Adrenal gland (tissue), 12 donors: Measurements from ENCODE around the gene PGAP1. TPM values are rescaled to one million over a fixed set of nuclear protein-coding genes. Genes with fewer than 3 reads are reported as not detected.

Source experiments
- DNase-seq, 7 donors: peaks; one replicate each; pipeline ENCODE4 v3.0.0-alpha.2; 2019 to 2020
- H3K27ac ChIP-seq, 5 donors: fragments of 200-600 bp; sonication (generic) in 4 of 5; 1 replicate in 3 of 5; 2 replicates in 2 of 5; pipeline versions ENCODE4 v1.5.1 to v1.8.0; 2016 to 2020; ENCODE audit warnings: mild to moderate bottlenecking in 1 of 5
- H3K27me3 ChIP-seq: fragments of 200-600 bp; 2 replicates; pipeline ENCODE4 v1.8.0; 2021
- H3K36me3 ChIP-seq, 2 donors: fragments of 200-600 bp; replicated peaks in 1 of 2; 1 replicate in 1 of 2; 2 replicates in 1 of 2; pipeline versions ENCODE4 v1.5.1 to v1.8.0; 2018 to 2022
- H3K4me1 ChIP-seq, 2 donors: fragments of 200-600 bp; replicated peaks in 1 of 2; 1 replicate in 1 of 2; 2 replicates in 1 of 2; pipeline versions ENCODE4 v1.5.1 to v1.8.0; 2018 to 2021
- H3K4me3 ChIP-seq, 4 donors: fragments of 200-600 bp; sonication (generic) in 3 of 4; one replicate each; pipeline ENCODE4 v1.5.1; 2016 to 2018
- H3K9me3 ChIP-seq, 3 donors: fragments of 200-600 bp; sonication (generic) in 1 of 3; replicated peaks in 1 of 3; 1 replicate in 2 of 3; 2 replicates in 1 of 3; pipeline versions ENCODE4 v1.5.1 to v1.8.0; 2016 to 2021
- CTCF ChIP-seq, 6 experiments: fragments of 450-650 bp in 4 of 6; fragments of 200-600 bp in 2 of 6; sonication (generic) in 1 of 6; IDR thresholded peaks; 1 replicate in 5 of 6; 2 replicates in 1 of 6; pipeline versions ENCODE4 v1.5.1 to v1.8.0; 2016 to 2021; ENCODE audit warnings: antibody characterized with exemption in 6 of 6, mild to moderate bottlenecking in 2 of 6, moderate library complexity in 1 of 6
- POLR2A ChIP-seq, 2 donors: fragments of 450-650 bp; IDR thresholded peaks; one replicate each; pipeline ENCODE4 v1.6.1; 2017; ENCODE audit warnings: antibody characterized with exemption in 2 of 2, mild to moderate bottlenecking in 2 of 2, moderate library complexity in 1 of 2
- WGBS, 4 donors: extraction: QIAGEN DNeasy Blood & Tissue Kit in 2 of 4; methylation state at CpG; one replicate each; pipeline versions ENCODE4 v1.1.5 to v1.1.7; 2013 to 2017; 5-methylcytosine and 5-hydroxymethylcytosine counted together
- intact Hi-C, 2 donors: fragments of 100-400 bp; cut with DNase I; formaldehyde crosslinking; loops; one replicate each; pipeline versions ENCODE4 v1.14.1 to v1.15.0; 2022 to 2023
- polyA plus RNA-seq, 3 donors: library from polyadenylated mRNA; stranded (reverse); fragments of 200-250 nt in 2 of 3; fragments of 350-450 nt in 1 of 3; fragmentation: Illumina TruSeq in 1 of 3; extraction: RNeasy Lipid Tissue Mini Kit (QIAGEN cat#74804) in 1 of 3; gene quantifications; one replicate each; pipeline ENCODE4 v1.2.3, GENCODE V29; 2013 to 2014
- total RNA-seq, 9 donors: library from RNA; depleted of rRNA in 4 of 9; stranded (reverse); fragments of >200 nt in 4 of 9; fragments of 120-200 nt in 1 of 9; fragmentation: NEBNext Ultra II Directional in 1 of 9; extraction: Animal tissue kit (Norgen Biotek cat#: 25700) in 1 of 9; gene quantifications; one replicate each; pipeline versions ENCODE4 v1.1.0 to v1.2.4, GENCODE V29; 2013 to 2023
- donor health status: healthy with polysubstance abuse.
- donor health status: Bipolar disorder and iron deficiency.
- donor health status: DM: yes; HTN: yes; CAD: no.
- donor health status: DM: no; HTN: no; CAD: no.
- donor health status: DM: no; HTN: no; CAD: no.
- donor health status: DM: yes; HTN: yes; CAD: no.

Gene PGAP1
- total and polyA plus RNA-seq, 12 donors: 1.8 to 11.6 (median 6.5) TPM

- no peaks in the 10 kb centered on the region for H3K27me3 ChIP-seq
- H3K4me3 ChIP-seq: no peak overlapping the region
- no peak overlapping the region for H3K27ac ChIP-seq
- no peak for TF ChIP-seq POLR2A (IDR thresholded peaks at IDR 0.05)
- no peak for TF ChIP-seq CTCF (IDR thresholded peaks at IDR 0.05)
- H3K4me1 ChIP-seq: no peaks in the 10 kb centered on the region
- no peaks in the 10 kb centered on the region for H3K36me3 ChIP-seq
- WGBS, 4 donors: 85 to 96% (median 91%) methylated on average over 1 of the region's 1 CpG
- H3K9me3 ChIP-seq: no peaks in the 10 kb centered on the region
- intact Hi-C loops: no loop called here
- DNase-seq: no peak
Observed at GRCh38 chr2:196957881-196958525, 31.5 kb upstream of the PGAP1 start.

GRCh38 chr2:196957442-196957841 lies 30.9 kb upstream of the PGAP1 start:
- TF ChIP-seq POLR2A (IDR thresholded peaks at IDR 0.05) (no peak), CTCF (IDR thresholded peaks at IDR 0.05) (no peak)
- Histone ChIP-seq H3K27ac (no peak overlapping the region), H3K9me3 (no peaks in the 10 kb centered on the region), H3K4me1 (no peaks in the 10 kb centered on the region), H3K4me3 (no peak overlapping the region), H3K36me3 (no peaks in the 10 kb centered on the region), H3K27me3 (no peaks in the 10 kb centered on the region)
- 94 to 99% (median 97%) methylated on average over 5 of the region's 5 CpGs for WGBS, 4 donors
- DNase-seq: no peak
- intact Hi-C loops: no loop called here

GRCh38 chr2:196956069-196956468 lies 29.6 kb upstream of the PGAP1 start:
- intact Hi-C loops: no loop called here
- Histone ChIP-seq H3K27ac (no peak overlapping the region), H3K4me1 (no peaks in the 10 kb centered on the region), H3K9me3 (no peaks in the 10 kb centered on the region), H3K27me3 (no peaks in the 10 kb centered on the region), H3K36me3 (no peaks in the 10 kb centered on the region), H3K4me3 (no peak overlapping the region)
- DNase-seq: no peak
- WGBS, 4 donors: 70 to 78% (median 71%) methylated on average over 6 of the region's 6 CpGs
- no peak for TF ChIP-seq CTCF (IDR thresholded peaks at IDR 0.05)
- TF ChIP-seq POLR2A (IDR thresholded peaks at IDR 0.05): no peak

GRCh38 chr2:196955036-196955435 lies 28.5 kb upstream of the PGAP1 start:
- no peaks in the 10 kb centered on the region for H3K36me3 ChIP-seq
- no peaks in the 10 kb centered on the region for H3K9me3 ChIP-seq
- intact Hi-C loops: no loop called here
- no peaks in the 10 kb centered on the region for H3K27me3 ChIP-seq
- H3K4me3 ChIP-seq: no peak overlapping the region
- WGBS, 4 donors: 50 to 74% (median 62%) methylated on average over 2 to 3 of the region's 3 CpGs
- TF ChIP-seq CTCF (IDR thresholded peaks at IDR 0.05): no peak
- TF ChIP-seq POLR2A (IDR thresholded peaks at IDR 0.05): no peak
- H3K4me1 ChIP-seq: no peaks in the 10 kb centered on the region
- no peak for DNase-seq
- H3K27ac ChIP-seq: no peak overlapping the region
